WTC11 (cell line): ENCODE results near the gene GABBR2. TPM values are rescaled to one million over a fixed set of nuclear protein-coding genes. Genes with fewer than 3 reads are reported as not detected.

Experiments
- ATAC-seq: fragments of 200-7000 bp; cut with Tn5 transposase; 2 replicates; pipeline ENCODE4 v1.10.0; 2021; ENCODE audit warnings: mild to moderate bottlenecking, moderate library complexity
- CTCF ChIA-PET: fragments of 300-600 bp; sonication (Branson Sonifier 250); formaldehyde crosslinking; loops from one replicate; lab custom pipeline; 2021; ENCODE audit warnings: antibody characterized with exemption; lab: Charles Lee
- POLR2A ChIA-PET: fragments of 350-600 bp; sonication (Branson Sonifier 250); formaldehyde crosslinking; loops from one replicate; lab custom pipeline; 2021; ENCODE audit warnings: antibody characterized with exemption; lab: Charles Lee
- DNase-seq: peaks from one replicate; pipeline ENCODE4 v3.0.0; 2021; ENCODE audit warnings: low spot score
- H3K27ac Mint-ChIP-seq: 2 replicates; pipeline ENCODE4 v1.8.0; 2021; ENCODE audit warnings: mixed read lengths
- H3K27me3 Mint-ChIP-seq: 2 replicates; pipeline ENCODE4 v1.8.0; 2021; ENCODE audit warnings: low read depth, mild to moderate bottlenecking, moderate library complexity, mixed read lengths
- H3K36me3 Mint-ChIP-seq: 2 replicates; pipeline ENCODE4 v1.8.0; 2021; ENCODE audit warnings: mixed read lengths
- H3K4me1 Mint-ChIP-seq: 2 replicates; pipeline ENCODE4 v1.8.0; 2022; ENCODE audit warnings: mixed read lengths
- H3K4me3 Mint-ChIP-seq: 2 replicates; pipeline ENCODE4 v1.8.0; 2021; ENCODE audit warnings: mild to moderate bottlenecking, moderate library complexity, mixed read lengths
- H3K9me3 Mint-ChIP-seq: 2 replicates; pipeline ENCODE4 v1.8.0; 2021; ENCODE audit warnings: mixed read lengths
- ESRRA ChIP-seq: sonication (generic); formaldehyde crosslinking; IDR thresholded peaks from 2 replicates; pipeline ENCODE4 v1.8.1; 2022; ENCODE audit warnings: mild to moderate bottlenecking, missing genetic modification reagents, borderline replicate concordance
- FOXP1 ChIP-seq: sonication (generic); formaldehyde crosslinking; IDR thresholded peaks from 2 replicates; pipeline ENCODE4 v1.8.0; 2022; ENCODE audit warnings: missing genetic modification reagents, mild to moderate bottlenecking, moderate library complexity, borderline replicate concordance
- MYBL2 ChIP-seq: sonication (generic); formaldehyde crosslinking; IDR thresholded peaks from 2 replicates; pipeline ENCODE4 v1.8.1; 2023; ENCODE audit warnings: mild to moderate bottlenecking, moderate library complexity, missing genetic modification reagents
- NFE2L1 ChIP-seq: sonication (generic); formaldehyde crosslinking; IDR thresholded peaks from 2 replicates; pipeline ENCODE4 v1.8.1; 2023; ENCODE audit warnings: missing genetic modification reagents
- RORB ChIP-seq: fragments of 250-450 bp; sonication (Bioruptor Pico); IDR thresholded peaks from 2 replicates; pipeline ENCODE4 v1.9.0; 2021; ENCODE audit warnings: mild to moderate bottlenecking
- SMAD4 ChIP-seq: sonication (generic); formaldehyde crosslinking; IDR thresholded peaks from 2 replicates; pipeline ENCODE4 v1.8.0; 2022; ENCODE audit warnings: mild to moderate bottlenecking, missing genetic modification reagents
- ZNF121 ChIP-seq: sonication (generic); formaldehyde crosslinking; IDR thresholded peaks from 2 replicates; pipeline ENCODE4 v1.8.0; 2023; ENCODE audit warnings: missing genetic modification reagents
- ZNF138 ChIP-seq: sonication (generic); formaldehyde crosslinking; conservative IDR thresholded peaks from 2 replicates; pipeline ENCODE4 v1.8.1; 2022; ENCODE audit warnings: mild to moderate bottlenecking, moderate library complexity, missing genetic modification reagents
- ZNF317 ChIP-seq: sonication (generic); formaldehyde crosslinking; IDR thresholded peaks from 2 replicates; pipeline ENCODE4 v1.8.1; 2023; ENCODE audit warnings: low read depth, mild to moderate bottlenecking, moderate library complexity, missing genetic modification reagents, borderline replicate concordance
- total RNA-seq: library from RNA; stranded (reverse); gene quantifications from 3 replicates; pipeline ENCODE4 v1.2.3, GENCODE V29; 2021
- TF ChIP-seq, protein P1 (sequence below): sonication (generic); formaldehyde crosslinking; IDR thresholded peaks from 2 replicates; pipeline ENCODE4 v1.8.0; 2023; ENCODE audit warnings: missing genetic modification reagents, mild to moderate bottlenecking, borderline replicate concordance
- TF ChIP-seq, protein P2 (sequence below): fragments of 250-450 bp; sonication (Bioruptor Pico); conservative IDR thresholded peaks from 2 replicates; pipeline ENCODE4 v1.9.0; 2021; ENCODE audit warnings: mild to moderate bottlenecking
- TF ChIP-seq, protein P3 (sequence below): sonication (generic); formaldehyde crosslinking; conservative IDR thresholded peaks from 2 replicates; pipeline ENCODE4 v1.8.1; 2022; ENCODE audit warnings: mild to moderate bottlenecking, missing genetic modification reagents
- TF ChIP-seq, protein P4 (sequence below): sonication (generic); formaldehyde crosslinking; IDR thresholded peaks from 2 replicates; pipeline ENCODE4 v1.8.1; 2022; ENCODE audit warnings: low read depth, mild to moderate bottlenecking, moderate library complexity, missing genetic modification reagents, borderline replicate concordance

The GABBR2 gene
- total RNA-seq, 1 experiment from 2014 or later: 0.92 TPM

DNA sequence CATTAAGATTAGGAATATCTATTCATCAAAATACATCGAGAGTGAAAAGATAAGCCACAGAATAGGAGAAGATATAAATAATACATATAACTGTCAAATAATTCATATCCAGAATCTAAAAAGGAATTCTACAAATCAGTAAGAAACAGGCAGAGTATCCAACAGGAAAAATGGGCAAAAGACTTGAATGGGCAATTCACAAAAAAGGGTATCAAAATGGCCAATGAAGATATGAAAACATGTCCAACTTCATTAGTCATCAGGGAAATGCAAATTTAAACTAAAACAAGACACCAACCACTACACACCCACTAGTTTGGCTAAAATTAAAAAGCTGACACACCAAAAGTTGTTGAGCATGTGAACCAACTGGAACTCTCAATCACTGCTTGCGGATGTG is 246.4 kb downstream of the GABBR2 start:
- DNase-seq (no peak), ATAC-seq (no peak)
- Mint-ChIP-seq H3K9me3 (peaks cover 62% of the 10 kb centered on the region), H3K4me3 (no peak overlapping the region), H3K36me3 (peaks cover 41% of the 10 kb centered on the region), H3K4me1 (peaks cover 10% of the 10 kb centered on the region), H3K27me3 (no peaks in the 10 kb centered on the region; the same call in 1 of the 2 replicates), H3K27ac (no peak overlapping the region)
- POLR2A ChIA-PET: no interaction called here
- CTCF ChIA-PET: no interaction called here
- TF ChIP-seq, protein P1, sequence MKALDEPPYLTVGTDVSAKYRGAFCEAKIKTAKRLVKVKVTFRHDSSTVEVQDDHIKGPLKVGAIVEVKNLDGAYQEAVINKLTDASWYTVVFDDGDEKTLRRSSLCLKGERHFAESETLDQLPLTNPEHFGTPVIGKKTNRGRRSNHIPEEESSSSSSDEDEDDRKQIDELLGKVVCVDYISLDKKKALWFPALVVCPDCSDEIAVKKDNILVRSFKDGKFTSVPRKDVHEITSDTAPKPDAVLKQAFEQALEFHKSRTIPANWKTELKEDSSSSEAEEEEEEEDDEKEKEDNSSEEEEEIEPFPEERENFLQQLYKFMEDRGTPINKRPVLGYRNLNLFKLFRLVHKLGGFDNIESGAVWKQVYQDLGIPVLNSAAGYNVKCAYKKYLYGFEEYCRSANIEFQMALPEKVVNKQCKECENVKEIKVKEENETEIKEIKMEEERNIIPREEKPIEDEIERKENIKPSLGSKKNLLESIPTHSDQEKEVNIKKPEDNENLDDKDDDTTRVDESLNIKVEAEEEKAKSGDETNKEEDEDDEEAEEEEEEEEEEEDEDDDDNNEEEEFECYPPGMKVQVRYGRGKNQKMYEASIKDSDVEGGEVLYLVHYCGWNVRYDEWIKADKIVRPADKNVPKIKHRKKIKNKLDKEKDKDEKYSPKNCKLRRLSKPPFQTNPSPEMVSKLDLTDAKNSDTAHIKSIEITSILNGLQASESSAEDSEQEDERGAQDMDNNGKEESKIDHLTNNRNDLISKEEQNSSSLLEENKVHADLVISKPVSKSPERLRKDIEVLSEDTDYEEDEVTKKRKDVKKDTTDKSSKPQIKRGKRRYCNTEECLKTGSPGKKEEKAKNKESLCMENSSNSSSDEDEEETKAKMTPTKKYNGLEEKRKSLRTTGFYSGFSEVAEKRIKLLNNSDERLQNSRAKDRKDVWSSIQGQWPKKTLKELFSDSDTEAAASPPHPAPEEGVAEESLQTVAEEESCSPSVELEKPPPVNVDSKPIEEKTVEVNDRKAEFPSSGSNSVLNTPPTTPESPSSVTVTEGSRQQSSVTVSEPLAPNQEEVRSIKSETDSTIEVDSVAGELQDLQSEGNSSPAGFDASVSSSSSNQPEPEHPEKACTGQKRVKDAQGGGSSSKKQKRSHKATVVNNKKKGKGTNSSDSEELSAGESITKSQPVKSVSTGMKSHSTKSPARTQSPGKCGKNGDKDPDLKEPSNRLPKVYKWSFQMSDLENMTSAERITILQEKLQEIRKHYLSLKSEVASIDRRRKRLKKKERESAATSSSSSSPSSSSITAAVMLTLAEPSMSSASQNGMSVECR: no peak

DNA sequence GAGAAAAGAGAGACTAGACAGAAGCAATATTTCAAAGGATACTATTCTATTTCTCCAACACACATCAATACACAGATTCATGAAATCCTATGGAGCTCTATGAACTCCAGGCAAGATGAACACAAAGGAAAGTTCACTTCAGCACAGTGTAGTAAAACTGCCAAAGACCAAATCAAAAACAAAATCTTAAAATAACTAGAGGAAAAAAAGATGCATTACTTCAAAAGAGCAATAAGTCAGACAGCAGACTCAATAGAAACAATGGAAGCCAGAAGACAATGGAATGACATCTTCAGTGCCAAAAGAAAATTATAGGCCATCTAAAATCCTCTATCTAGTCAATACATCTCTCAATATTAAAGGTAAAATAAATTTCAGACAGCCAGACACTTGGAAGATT is 248.0 kb downstream of the GABBR2 start:
- CTCF ChIA-PET: no interaction called here
- ATAC-seq: no peak
- Mint-ChIP-seq H3K27ac (no peak overlapping the region), H3K4me3 (no peak overlapping the region), H3K27me3 (no peaks in the 10 kb centered on the region; the same call in 1 of the 2 replicates), H3K36me3 (peaks cover 39% of the 10 kb centered on the region), H3K4me1 (peaks cover 10% of the 10 kb centered on the region), H3K9me3 (peaks cover 54% of the 10 kb centered on the region)
- peak; percentile 98 for TF ChIP-seq ZNF317 (CRISPR knock-in tag)
- TF ChIP-seq, protein P2, sequence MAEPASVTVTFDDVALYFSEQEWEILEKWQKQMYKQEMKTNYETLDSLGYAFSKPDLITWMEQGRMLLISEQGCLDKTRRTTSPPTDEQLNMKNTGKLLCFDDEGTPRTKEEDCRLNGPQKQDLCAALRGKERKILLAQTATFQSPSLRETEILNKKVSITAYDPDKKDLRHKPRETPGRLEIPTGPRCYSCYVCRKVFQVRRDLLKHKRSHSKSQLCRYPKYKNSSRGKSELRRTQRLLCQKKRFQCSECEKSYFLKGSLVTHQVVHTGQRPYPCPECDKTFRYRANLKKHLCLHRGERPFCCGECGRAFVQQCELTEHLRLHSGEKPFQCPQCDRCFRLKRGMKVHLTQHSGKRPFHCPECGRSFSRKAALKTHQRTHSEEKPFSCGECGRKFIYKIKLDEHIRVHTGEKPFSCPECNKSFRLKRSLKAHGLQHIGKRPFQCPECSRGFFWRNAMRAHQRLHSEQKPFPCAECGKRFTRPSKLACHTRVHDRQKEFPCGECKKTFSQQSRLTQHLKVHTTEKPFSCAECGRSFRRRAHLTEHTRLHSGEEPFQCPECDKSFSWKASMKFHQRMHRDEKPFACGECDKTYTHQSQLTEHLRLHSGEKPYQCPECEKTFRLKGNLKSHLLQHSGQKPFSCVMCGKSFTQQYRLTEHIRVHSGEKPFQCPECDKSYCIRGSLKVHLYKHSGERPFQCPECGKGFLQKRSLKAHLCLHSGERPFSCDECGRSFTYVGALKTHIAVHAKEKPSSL (CRISPR knock-in tag): no peak
- DNase-seq: no peak
- POLR2A ChIA-PET: no interaction called here

DNA sequence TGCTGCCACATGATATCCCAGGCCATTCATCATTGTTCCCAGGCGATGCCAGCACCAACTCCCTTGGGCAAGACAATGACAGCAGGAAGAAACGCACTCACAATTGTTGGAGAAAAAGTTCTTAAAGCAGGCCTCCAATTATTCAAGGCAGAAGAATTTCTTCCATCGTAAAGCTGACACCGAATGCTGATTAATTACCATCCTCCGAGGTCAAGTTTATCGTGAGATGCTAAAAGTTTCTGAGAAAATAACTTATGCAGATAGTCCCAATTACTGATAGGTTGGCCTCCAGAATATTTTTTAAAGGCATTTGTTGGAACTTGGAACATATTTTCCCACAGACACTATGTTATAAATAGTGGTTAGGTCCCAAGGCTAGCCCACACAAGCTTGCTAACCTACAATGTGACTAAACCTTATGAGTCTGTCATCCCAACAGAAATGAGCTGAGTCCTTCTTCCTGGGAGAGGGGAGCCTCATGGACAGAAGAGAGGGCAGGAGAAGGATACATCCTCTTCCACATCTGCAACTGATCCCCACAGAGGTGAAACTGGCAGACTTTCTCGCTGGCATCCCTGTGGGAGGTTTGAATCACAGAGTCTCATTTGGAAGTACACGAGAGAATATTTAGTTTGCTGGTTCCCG is 250.9 kb downstream of the GABBR2 start:
- ATAC-seq (no peak), DNase-seq (no peak)
- Mint-ChIP-seq H3K27me3 (no peaks in the 10 kb centered on the region), H3K9me3 (peaks cover 36% of the 10 kb centered on the region), H3K4me1 (0 out of 2 replicates have a peak, but pooled peaks cover 3% of the 10 kb centered on the region), H3K4me3 (no peak overlapping the region), H3K36me3 (peaks cover 26% of the 10 kb centered on the region), H3K27ac (no peak overlapping the region)
- CTCF ChIA-PET: no interaction called here
- POLR2A ChIA-PET: no interaction called here
- no peak for TF ChIP-seq MYBL2 (CRISPR knock-in tag)
- TF ChIP-seq, protein P3, sequence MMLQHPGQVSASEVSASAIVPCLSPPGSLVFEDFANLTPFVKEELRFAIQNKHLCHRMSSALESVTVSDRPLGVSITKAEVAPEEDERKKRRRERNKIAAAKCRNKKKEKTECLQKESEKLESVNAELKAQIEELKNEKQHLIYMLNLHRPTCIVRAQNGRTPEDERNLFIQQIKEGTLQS (CRISPR knock-in tag): no peak
- no peak for TF ChIP-seq FOXP1 (CRISPR knock-in tag)
- TF ChIP-seq, protein P1: no peak
- TF ChIP-seq RORB (CRISPR knock-in tag): no peak
- TF ChIP-seq SMAD4 (CRISPR knock-in tag): no peak
- no peak for TF ChIP-seq ZNF121 (CRISPR knock-in tag)
- no peak for TF ChIP-seq NFE2L1
- TF ChIP-seq ZNF138: no peak
- TF ChIP-seq, protein P4, sequence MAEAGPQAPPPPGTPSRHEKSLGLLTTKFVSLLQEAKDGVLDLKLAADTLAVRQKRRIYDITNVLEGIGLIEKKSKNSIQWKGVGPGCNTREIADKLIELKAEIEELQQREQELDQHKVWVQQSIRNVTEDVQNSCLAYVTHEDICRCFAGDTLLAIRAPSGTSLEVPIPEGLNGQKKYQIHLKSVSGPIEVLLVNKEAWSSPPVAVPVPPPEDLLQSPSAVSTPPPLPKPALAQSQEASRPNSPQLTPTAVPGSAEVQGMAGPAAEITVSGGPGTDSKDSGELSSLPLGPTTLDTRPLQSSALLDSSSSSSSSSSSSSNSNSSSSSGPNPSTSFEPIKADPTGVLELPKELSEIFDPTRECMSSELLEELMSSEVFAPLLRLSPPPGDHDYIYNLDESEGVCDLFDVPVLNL: no peak
- no peak for TF ChIP-seq ESRRA (CRISPR knock-in tag)
